Measurements from ENCODE around the gene ADISSP.

- TF ChIP-seq EZH2 (IDR thresholded peaks at IDR 0.05; ENCODE audit: borderline replicate concordance, insufficient read depth, low read depth, low read length, poor library complexity, severe bottlenecking), result no peak
- TF ChIP-seq CTCF (IDR thresholded peaks at IDR 0.05), result no peak
Measured at GRCh38 chr20:3724356-3724755, 43.2 kb downstream of the ADISSP start.

Measured in B cell (primary cell).